ENCODE results near the gene CREG1. TPM values are rescaled to one million over a fixed set of nuclear protein-coding genes. Genes with fewer than 3 reads are reported as not detected.

Gene CREG1
- total and polyA plus RNA-seq, 7 donors: 48.0 to 180 (median 139) TPM

- no peak for DNase-seq
- H3K27ac ChIP-seq: no peak overlapping the region
- no peaks in the 10 kb centered on the region for H3K27me3 ChIP-seq
- no peaks in the 10 kb centered on the region for H3K36me3 ChIP-seq
- no peaks in the 10 kb centered on the region for H3K9me3 ChIP-seq
- intact Hi-C loops (cut with DNase I): no loop called here
- H3K4me3 ChIP-seq: no peak overlapping the region
- WGBS, 2 donors: 59 to 86% methylated on average over 1 of the region's 1 CpG
- no peaks in the 10 kb centered on the region for H3K4me1 ChIP-seq
- TF ChIP-seq POLR2A (IDR thresholded peaks at IDR 0.05) (no peak), EP300 (IDR thresholded peaks at IDR 0.05) (no peak), CTCF (IDR thresholded peaks at IDR 0.05) (no peak), POLR2AphosphoS5 (IDR thresholded peaks at IDR 0.05) (no peak)
These were observed 34.3 kb upstream of the CREG1 start for GRCh38 chr1:167587872-167588271.

- no peak for DNase-seq
- WGBS, 2 donors: 90 to 99% methylated on average over 2 of the region's 2 CpGs
- intact Hi-C loops (cut with DNase I): no loop called here
- H3K36me3 ChIP-seq: no peaks in the 10 kb centered on the region
- H3K9me3 ChIP-seq: no peaks in the 10 kb centered on the region
- H3K4me1 ChIP-seq: no peaks in the 10 kb centered on the region
- no peaks in the 10 kb centered on the region for H3K27me3 ChIP-seq
- TF ChIP-seq POLR2A (IDR thresholded peaks at IDR 0.05): no peak
- TF ChIP-seq POLR2AphosphoS5 (IDR thresholded peaks at IDR 0.05): no peak
- no peak overlapping the region for H3K4me3 ChIP-seq
- H3K27ac ChIP-seq: no peak overlapping the region
These were observed 33.8 kb upstream of the CREG1 start for GRCh38 chr1:167587342-167587741.

- H3K4me1 ChIP-seq: no peaks in the 10 kb centered on the region
- H3K27ac ChIP-seq: no peak overlapping the region
- no peak for TF ChIP-seq CTCF (IDR thresholded peaks at IDR 0.05)
- no peak for TF ChIP-seq EP300 (IDR thresholded peaks at IDR 0.05)
- TF ChIP-seq POLR2AphosphoS5 (IDR thresholded peaks at IDR 0.05): no peak
- TF ChIP-seq POLR2A (IDR thresholded peaks at IDR 0.05): no peak
- no peaks in the 10 kb centered on the region for H3K27me3 ChIP-seq
- H3K36me3 ChIP-seq: no peaks in the 10 kb centered on the region
- intact Hi-C loops (cut with DNase I): no loop called here
- H3K9me3 ChIP-seq: no peaks in the 10 kb centered on the region
- DNase-seq: no peak
- WGBS, 2 donors: 83 to 87% methylated on average over 3 of the region's 3 CpGs
- no peak overlapping the region for H3K4me3 ChIP-seq
These were observed 31.0 kb upstream of the CREG1 start for GRCh38 chr1:167584581-167584980.

GRCh38 chr1:167582722-167583121 is 29.2 kb upstream of the CREG1 start:
- intact Hi-C loops (cut with DNase I): no loop called here
- Histone ChIP-seq H3K9me3 (no peaks in the 10 kb centered on the region), H3K4me1 (no peaks in the 10 kb centered on the region), H3K4me3 (no peak overlapping the region), H3K27ac (no peak overlapping the region), H3K36me3 (no peaks in the 10 kb centered on the region), H3K27me3 (no peaks in the 10 kb centered on the region)
- WGBS, 2 donors: 95 to 96% methylated on average over 4 of the region's 4 CpGs
- TF ChIP-seq EP300 (IDR thresholded peaks at IDR 0.05) (no peak), CTCF (IDR thresholded peaks at IDR 0.05) (no peak), POLR2A (IDR thresholded peaks at IDR 0.05) (no peak), POLR2AphosphoS5 (IDR thresholded peaks at IDR 0.05) (no peak)
- DNase-seq: no peak

GRCh38 chr1:167582064-167582463 is 28.5 kb upstream of the CREG1 start:
- intact Hi-C loops (cut with DNase I): no loop called here
- WGBS, 2 donors: 80 to 94% methylated on average over 1 of the region's 1 CpG

More at GRCh38 chr1:167582064-167582463, 28.5 kb upstream of the CREG1 start:
- no peaks in the 10 kb centered on the region for H3K9me3 ChIP-seq
- TF ChIP-seq EP300 (IDR thresholded peaks at IDR 0.05) (no peak), CTCF (IDR thresholded peaks at IDR 0.05) (no peak), POLR2AphosphoS5 (IDR thresholded peaks at IDR 0.05) (no peak), POLR2A (IDR thresholded peaks at IDR 0.05) (no peak)
- no peak for DNase-seq
- H3K27ac ChIP-seq: no peak overlapping the region
- no peak overlapping the region for H3K4me3 ChIP-seq
- no peaks in the 10 kb centered on the region for H3K36me3 ChIP-seq
- H3K4me1 ChIP-seq: no peaks in the 10 kb centered on the region
- no peaks in the 10 kb centered on the region for H3K27me3 ChIP-seq

Measured in sigmoid colon (tissue), 7 donors.